Neural cell (in vitro differentiated cells): ENCODE results near the gene FREY1. TPM values are rescaled to one million over a fixed set of nuclear protein-coding genes. Genes with fewer than 3 reads are reported as not detected.

Source experiments
- H2AFZ ChIP-seq: fragments of 200-600, 300-800 bp; sonication (generic), shearing (Covaris generic); 2 replicates; pipeline ENCODE4 v1.6.0; 2014; ENCODE audit warnings: low read depth, mild to moderate bottlenecking, antibody characterized with exemption, low read length, moderate library complexity
- H3F3A ChIP-seq: fragments of 200-600 bp; shearing (Covaris generic); 2 replicates; pipeline ENCODE4 v1.6.1; 2016; ENCODE audit warnings: mild to moderate bottlenecking, moderate library complexity, mixed read lengths, antibody characterized with exemption, low read length; ENCODE audit not compliant: insufficient read depth, poor library complexity, severe bottlenecking
- H3K27ac ChIP-seq: fragments of 200-600, 300-800 bp; sonication (generic), shearing (Covaris generic); 2 replicates; pipeline ENCODE4 v1.5.1; 2014; ENCODE audit warnings: mild to moderate bottlenecking, low read length, moderate library complexity
- H3K27me3 ChIP-seq: fragments of 300-800, 200-600 bp; sonication (generic), shearing (Covaris generic); 2 replicates; pipeline ENCODE4 v1.6.0; 2014; ENCODE audit warnings: mild to moderate bottlenecking, low read depth, low read length, moderate library complexity; ENCODE audit not compliant: insufficient read depth
- H3K36me3 ChIP-seq: fragments of 300-800, 200-600 bp; sonication (generic), shearing (Covaris generic); 2 replicates; pipeline ENCODE4 v1.5.1; 2014; ENCODE audit warnings: mild to moderate bottlenecking, antibody characterized with exemption, low read length, moderate library complexity; ENCODE audit not compliant: insufficient read depth
- H3K4me2 ChIP-seq: fragments of 300-800, 200-600 bp; sonication (generic), shearing (Covaris generic); 2 replicates; pipeline ENCODE4 v1.6.0; 2014; ENCODE audit warnings: mild to moderate bottlenecking, low read length
- H3K4me3 ChIP-seq: fragments of 300-800, 200-600 bp; sonication (generic), shearing (Covaris generic); 2 replicates; pipeline ENCODE4 v1.5.1; 2014; ENCODE audit warnings: mild to moderate bottlenecking, low read length, moderate library complexity
- H3K79me2 ChIP-seq: fragments of 200-600 bp; shearing (Covaris generic); replicated peaks from 2 replicates; pipeline ENCODE4 v1.6.0; 2014; ENCODE audit warnings: mild to moderate bottlenecking, low read length, moderate library complexity; ENCODE audit not compliant: insufficient read depth
- H3K9ac ChIP-seq: fragments of 300-800, 200-600 bp; sonication (generic), shearing (Covaris generic); 2 replicates; pipeline ENCODE4 v1.6.1; 2016; ENCODE audit warnings: mild to moderate bottlenecking, low read length, mixed read lengths
- H3K9me2 ChIP-seq: fragments of 200-600 bp; shearing (Covaris generic); 2 replicates; pipeline ENCODE4 v1.6.1; 2016; ENCODE audit warnings: mild to moderate bottlenecking, low read length, mixed read lengths; ENCODE audit not compliant: insufficient read depth
- H3K9me3 ChIP-seq: fragments of 200-600, 300-800 bp; sonication (generic), shearing (Covaris generic); 2 replicates; pipeline ENCODE4 v1.6.1; 2016; ENCODE audit warnings: mild to moderate bottlenecking, mixed run types, low read length, moderate library complexity, mixed read lengths
- H4K20me1 ChIP-seq: fragments of 200-600 bp; shearing (Covaris generic); 2 replicates; pipeline ENCODE4 v1.6.1; 2016; ENCODE audit warnings: mild to moderate bottlenecking, mixed run types; ENCODE audit not compliant: insufficient read depth
- CTCF ChIP-seq: fragments of 450-650 bp; IDR thresholded peaks from 2 replicates; pipeline ENCODE4 v1.5.1; 2014; ENCODE audit warnings: antibody characterized with exemption, mild to moderate bottlenecking, moderate library complexity; ENCODE audit not compliant: poor library complexity, severe bottlenecking
- EP300 ChIP-seq: fragments of 450-650 bp; conservative IDR thresholded peaks from 2 replicates; pipeline ENCODE4 v1.6.1; 2014; ENCODE audit warnings: antibody characterized with exemption, mild to moderate bottlenecking, moderate library complexity; ENCODE audit not compliant: poor library complexity, severe bottlenecking
- EZH2 ChIP-seq: fragments of 200-600, 300-800 bp; shearing (Covaris generic), sonication (generic); IDR thresholded peaks from 2 replicates; pipeline ENCODE4 v1.6.1; 2014; ENCODE audit warnings: antibody characterized with exemption, low read length, borderline replicate concordance, mild to moderate bottlenecking; ENCODE audit not compliant: insufficient read depth, poor library complexity, severe bottlenecking
- MXI1 ChIP-seq: fragments of 450-650 bp; conservative IDR thresholded peaks from 2 replicates; pipeline ENCODE4 v1.6.1; 2014; ENCODE audit warnings: antibody characterized with exemption, mild to moderate bottlenecking; ENCODE audit not compliant: poor library complexity, severe bottlenecking
- POLR2AphosphoS5 ChIP-seq: IDR thresholded peaks from 2 replicates; pipeline ENCODE4 v1.6.1; 2012
- RAD21 ChIP-seq: fragments of 450-650 bp; conservative IDR thresholded peaks from 2 replicates; pipeline ENCODE4 v1.6.1; 2014; ENCODE audit warnings: antibody characterized with exemption, mild to moderate bottlenecking, moderate library complexity
- REST ChIP-seq: IDR thresholded peaks from 2 replicates; pipeline ENCODE4 v1.6.1; 2012; ENCODE audit warnings: borderline replicate concordance
- SMC3 ChIP-seq: fragments of 450-650 bp; conservative IDR thresholded peaks from 2 replicates; pipeline ENCODE4 v1.6.1; 2014; ENCODE audit warnings: antibody characterized with exemption, mild to moderate bottlenecking, moderate library complexity; ENCODE audit not compliant: poor library complexity
- TAF1 ChIP-seq: IDR thresholded peaks from 2 replicates; pipeline ENCODE4 v1.6.1; 2012; ENCODE audit warnings: low read depth
- polyA plus RNA-seq: library from polyadenylated mRNA; depleted of rRNA; stranded (reverse); fragments of >200 nt; gene quantifications from 2 replicates; pipeline ENCODE4 v1.2.3, GENCODE V29; 2014

Gene FREY1
- polyA plus RNA-seq, 1 donor from 2014 or later: not detected

GRCh38 chr11:45928535-45929215 lies 21.6 kb upstream of the FREY1 start:
- Histone ChIP-seq H3K9me3 (no peaks in the 10 kb centered on the region), H3K9me2 (no peaks in the 10 kb centered on the region), H3K36me3 (peaks cover 7% of the 10 kb centered on the region), H3K27me3 (peaks cover 4% of the 10 kb centered on the region), H3K79me2 (no peaks in the 10 kb centered on the region), H3K4me2 (no peak overlapping the region), H3K4me3 (no peak overlapping the region), H3K27ac (no peak overlapping the region), H3F3A (no peaks in the 10 kb centered on the region), H2AFZ (no peak overlapping the region), H3K9ac (no peak overlapping the region), H4K20me1 (no peaks in the 10 kb centered on the region)
- TF ChIP-seq EZH2 (no peak), TAF1 (no peak), EP300 (no peak), CTCF (no peak)

GRCh38 chr11:45927684-45928413 lies 20.8 kb upstream of the FREY1 start:
- Histone ChIP-seq H2AFZ (no peak overlapping the region), H3F3A (no peaks in the 10 kb centered on the region), H4K20me1 (no peaks in the 10 kb centered on the region), H3K9me2 (no peaks in the 10 kb centered on the region), H3K9me3 (no peaks in the 10 kb centered on the region), H3K27ac (no peak overlapping the region), H3K4me2 (no peak overlapping the region), H3K4me3 (no peak overlapping the region), H3K27me3 (peaks cover 11% of the 10 kb centered on the region), H3K79me2 (no peaks in the 10 kb centered on the region), H3K36me3 (peaks cover 7% of the 10 kb centered on the region), H3K9ac (no peak overlapping the region)
- TF ChIP-seq POLR2AphosphoS5 (no peak), CTCF (no peak), EP300 (no peak), EZH2 (no peak), TAF1 (no peak), MXI1 (no peak), RAD21 (no peak), SMC3 (no peak), REST (no peak)
